Ecto neural progenitor cell (in vitro differentiated cells): ENCODE results near the gene C16orf54.
"Not testable (repeated sequence)": the region's sequence is repeated elsewhere in the genome, so short reads cannot be mapped to it uniquely, and the experiment has no call there.

ENCODE experiments used
- DNase-seq: peaks from one replicate; pipeline ENCODE4 v3.0.0-alpha.2; 2018; ENCODE audit warnings: low spot score

Gene C16orf54

GRCh38 chr16:29769507-29769906, 23.7 kb upstream of the C16orf54 start:
- no peak for DNase-seq

- DNase-seq: no peak
Observed at GRCh38 chr16:29767062-29767461, 21.3 kb upstream of the C16orf54 start.

- DNase-seq: no peak
Observed at GRCh38 chr16:29766571-29766970, 20.8 kb upstream of the C16orf54 start.

- DNase-seq: no peak
Observed at GRCh38 chr16:29765167-29766032, 19.6 kb upstream of the C16orf54 start.

GRCh38 chr16:29763326-29763725, 17.5 kb upstream of the C16orf54 start:
- no peak for DNase-seq

- DNase-seq: no peak
Observed at GRCh38 chr16:29761882-29762281, 16.1 kb upstream of the C16orf54 start.

- DNase-seq: not testable (repeated sequence)
Observed at GRCh38 chr16:29761280-29761651, 15.5 kb upstream of the C16orf54 start.

- no peak for DNase-seq
Observed at GRCh38 chr16:29760567-29761279, 14.9 kb upstream of the C16orf54 start.

- no peak for DNase-seq
Observed at GRCh38 chr16:29757950-29758466, 12.2 kb upstream of the C16orf54 start.

GRCh38 chr16:29757086-29757485, 11.3 kb upstream of the C16orf54 start:
- DNase-seq: not testable (repeated sequence)

GRCh38 chr16:29756654-29757053, 10.9 kb upstream of the C16orf54 start:
- DNase-seq: no peak

GRCh38 chr16:29753516-29753915, 7.7 kb upstream of the C16orf54 start:
- DNase-seq: no peak

- DNase-seq: not testable (repeated sequence)
Observed at GRCh38 chr16:29748760-29749149, 3.0 kb upstream of the C16orf54 start.

GRCh38 chr16:29747947-29748759, 2.4 kb upstream of the C16orf54 start:
- no peak for DNase-seq

- DNase-seq: not testable (repeated sequence)
Observed at GRCh38 chr16:29746518-29746917, 728 bp upstream of the C16orf54 start.

- no peak for DNase-seq
Observed at GRCh38 chr16:29745121-29745852, 503 bp downstream of the C16orf54 start.

GRCh38 chr16:29744541-29745101, 1.2 kb downstream of the C16orf54 start:
- DNase-seq: no peak

- no peak for DNase-seq
Observed at GRCh38 chr16:29743827-29744531, 1.8 kb downstream of the C16orf54 start.

- no peak for DNase-seq
Observed at GRCh38 chr16:29743475-29743826, 2.3 kb downstream of the C16orf54 start.

- DNase-seq: no peak
Observed at GRCh38 chr16:29742683-29743275, 3.0 kb downstream of the C16orf54 start.
